ENCODE results near the gene APC.
"Not testable (repeated sequence)": the region's sequence is repeated elsewhere in the genome, so short reads cannot be mapped to it uniquely, and the experiment has no call there.

The APC gene

GRCh38 chr5:112713206-112713605, 24.5 kb upstream of the APC start:
- in situ Hi-C loops (cut with MboI; ENCODE audit: low sequenced_read_pairs), result no loop called here

DNA sequence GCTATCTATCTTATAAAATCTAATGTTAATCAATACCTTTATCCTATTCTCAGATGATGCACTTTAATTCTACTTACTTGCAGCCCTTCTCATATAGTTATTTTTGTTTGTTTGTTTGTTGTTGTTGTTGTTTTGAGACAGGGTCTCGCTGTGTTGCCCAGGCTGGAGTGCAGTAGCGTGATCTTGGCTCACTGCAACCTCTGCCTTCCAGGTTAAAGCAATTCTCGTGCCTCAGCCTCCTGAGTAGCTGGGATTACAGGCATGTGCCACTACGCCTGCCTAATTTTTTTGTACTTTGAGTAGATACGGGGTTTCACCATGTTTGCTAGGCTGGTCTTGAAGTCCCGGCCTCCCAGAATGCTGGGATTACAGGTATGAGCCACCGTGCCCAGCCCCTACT, 20.8 kb upstream of the APC start:
- in situ Hi-C loops (cut with MboI; ENCODE audit: low sequenced_read_pairs), result not testable (repeated sequence)

- in situ Hi-C loops (cut with MboI; ENCODE audit: low sequenced_read_pairs), result no loop called here
Observed at GRCh38 chr5:112717506-112718082, 20.1 kb upstream of the APC start.

DNA sequence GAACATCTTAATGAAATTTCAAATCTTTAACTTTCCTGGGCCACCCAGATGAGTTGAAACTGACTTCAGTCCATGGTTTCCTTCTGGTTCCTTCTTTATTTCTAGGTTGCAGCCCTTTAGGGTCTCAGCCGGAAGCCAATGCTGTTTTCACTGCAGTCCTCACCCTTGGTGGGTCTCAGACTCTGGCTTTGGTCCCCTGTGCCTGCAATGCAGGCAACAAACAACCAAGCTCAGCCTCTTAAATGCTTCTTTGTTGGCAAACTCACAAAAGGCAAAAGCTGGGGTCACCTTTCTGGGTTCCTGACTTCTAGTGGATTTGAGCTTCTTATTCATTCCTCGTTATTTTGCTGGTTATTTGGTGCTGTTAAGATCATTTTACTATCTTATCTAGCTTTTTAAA, 19.3 kb upstream of the APC start:
- in situ Hi-C loops (cut with MboI; ENCODE audit: low sequenced_read_pairs), result no loop called here

- in situ Hi-C loops (cut with MboI; ENCODE audit: low sequenced_read_pairs), result no loop called here
Observed at GRCh38 chr5:112720576-112720975, 17.1 kb upstream of the APC start.

DNA sequence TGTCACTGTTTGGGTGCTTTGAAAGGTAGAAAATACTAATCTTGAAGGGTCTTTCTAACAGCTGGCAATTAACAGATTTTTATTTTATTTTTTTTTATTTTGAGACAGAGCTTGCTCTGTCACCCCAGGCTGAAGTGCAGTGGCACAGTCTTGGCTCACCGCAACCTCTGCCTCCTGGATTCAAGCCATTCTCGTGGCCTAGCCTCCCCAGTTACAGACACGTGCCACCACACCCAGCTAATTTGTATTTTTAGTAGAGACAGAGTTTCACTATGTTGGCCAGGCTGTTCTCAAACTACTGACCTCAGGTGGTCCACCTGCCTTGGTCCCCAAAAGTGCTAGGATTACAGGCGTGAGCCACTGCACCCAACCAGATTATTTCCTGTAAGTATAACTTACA, 12.8 kb upstream of the APC start:
- in situ Hi-C loops (cut with MboI; ENCODE audit: low sequenced_read_pairs), result no loop called here

DNA sequence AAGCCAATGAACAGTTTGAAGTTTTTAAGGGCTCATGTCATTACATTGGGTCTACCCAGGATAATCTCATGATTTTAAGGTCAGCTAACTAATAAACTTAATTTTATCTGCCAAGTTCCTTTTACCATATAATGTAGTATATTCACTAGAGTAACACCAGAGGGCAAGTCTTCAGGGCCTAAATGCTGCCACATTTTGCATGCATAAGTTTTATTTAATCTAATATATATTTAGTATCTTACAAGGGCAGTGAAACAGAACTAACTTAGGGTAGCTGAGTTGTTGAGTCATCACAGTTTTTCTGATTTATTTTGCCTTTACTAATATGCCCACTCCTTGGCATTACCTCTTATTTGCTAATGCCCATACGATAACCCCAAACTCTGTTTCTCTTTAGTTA, 8.1 kb upstream of the APC start:
- in situ Hi-C loops (cut with MboI; ENCODE audit: low sequenced_read_pairs), result no loop called here

GRCh38 chr5:112732131-112732530, 5.6 kb upstream of the APC start:
- in situ Hi-C loops (cut with MboI; ENCODE audit: low sequenced_read_pairs), result no loop called here

- in situ Hi-C loops (cut with MboI; ENCODE audit: low sequenced_read_pairs), result no loop called here
Observed at GRCh38 chr5:112733586-112733985, 4.1 kb upstream of the APC start.

GRCh38 chr5:112734597-112734996, 3.1 kb upstream of the APC start:
- in situ Hi-C loops (cut with MboI; ENCODE audit: low sequenced_read_pairs), result no loop called here

- in situ Hi-C loops (cut with MboI; ENCODE audit: low sequenced_read_pairs), result no loop called here
Observed at GRCh38 chr5:112735702-112736101, 2.0 kb upstream of the APC start.

DNA sequence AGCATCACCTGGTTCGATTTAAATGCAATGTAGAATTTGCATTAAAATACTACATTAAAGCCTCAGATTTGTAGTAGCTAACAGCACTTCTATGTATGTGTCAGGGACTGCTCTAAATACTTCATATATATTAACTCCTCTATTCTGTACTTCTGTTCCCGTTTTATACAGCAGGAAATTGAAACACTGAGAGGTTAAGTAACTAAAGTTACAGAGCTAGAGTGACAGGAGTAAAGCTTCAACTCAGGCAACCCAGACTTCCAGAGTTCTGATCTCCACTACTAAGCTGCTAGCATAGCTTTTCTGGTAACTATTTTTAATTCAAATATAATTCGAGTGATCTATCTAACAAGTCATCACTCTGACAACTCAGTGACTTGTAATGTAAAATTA, 619 bp upstream of the APC start:
- in situ Hi-C loops (cut with MboI; ENCODE audit: low sequenced_read_pairs), result no loop called here

DNA sequence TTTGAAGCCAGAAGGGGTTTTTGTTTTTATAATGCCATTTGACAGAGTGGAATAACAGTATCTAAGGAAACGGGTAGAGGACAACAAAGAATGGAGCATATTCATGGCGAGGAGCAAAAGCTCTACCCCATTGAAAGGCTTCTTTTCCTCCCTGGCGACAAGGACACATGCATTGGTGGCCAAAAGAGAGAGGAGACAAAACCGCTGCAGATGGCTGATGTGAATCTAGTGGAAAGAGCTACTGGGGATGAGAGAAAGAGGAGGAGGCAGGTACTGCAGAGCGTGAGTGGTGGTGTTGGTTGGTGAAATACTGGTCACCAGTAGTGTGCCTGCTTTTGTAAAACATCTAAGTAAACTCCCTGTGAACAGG, 491 bp downstream of the APC start:
- in situ Hi-C loops (cut with MboI; ENCODE audit: low sequenced_read_pairs), result no loop called here

DNA sequence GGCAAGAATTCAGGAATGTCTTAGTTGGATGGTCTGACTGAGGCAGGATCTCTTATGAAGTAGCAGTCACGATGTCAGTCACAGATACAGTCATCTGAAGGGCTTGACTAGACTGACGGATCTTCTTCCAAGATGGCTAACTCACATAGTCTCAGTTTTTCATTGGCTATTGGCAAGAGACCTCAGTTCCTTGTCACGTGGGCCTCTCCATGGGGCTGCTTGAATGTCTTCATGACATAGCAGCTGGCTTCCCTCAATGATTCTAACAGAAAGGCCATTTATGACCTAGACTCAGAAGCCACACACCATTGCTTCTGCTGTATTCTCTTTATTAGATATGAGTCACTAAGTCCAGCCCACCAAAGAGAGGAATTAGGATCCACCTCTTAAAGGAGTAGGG, 4.7 kb downstream of the APC start:
- in situ Hi-C loops (cut with MboI; ENCODE audit: low sequenced_read_pairs), result no loop called here

DNA sequence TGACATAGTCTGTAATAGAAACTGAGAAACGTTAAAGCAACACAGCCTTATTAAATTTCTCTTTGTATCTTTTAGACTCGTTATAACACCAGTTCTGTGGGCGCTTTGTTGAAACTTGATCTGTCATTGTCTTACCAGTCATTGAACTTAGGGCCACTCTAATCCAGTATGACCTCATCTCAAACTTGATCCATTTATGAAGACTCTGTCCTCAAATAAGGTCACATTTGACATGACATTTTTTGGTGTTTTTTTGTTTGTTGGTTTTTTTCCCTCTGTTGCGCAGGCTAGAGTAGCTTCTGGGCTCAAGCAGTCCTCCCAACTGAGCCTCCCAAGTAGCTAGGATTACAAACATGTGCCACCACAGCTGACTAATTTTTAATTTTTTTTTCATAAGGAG, 5.9 kb downstream of the APC start:
- in situ Hi-C loops (cut with MboI; ENCODE audit: low sequenced_read_pairs), result no loop called here

DNA sequence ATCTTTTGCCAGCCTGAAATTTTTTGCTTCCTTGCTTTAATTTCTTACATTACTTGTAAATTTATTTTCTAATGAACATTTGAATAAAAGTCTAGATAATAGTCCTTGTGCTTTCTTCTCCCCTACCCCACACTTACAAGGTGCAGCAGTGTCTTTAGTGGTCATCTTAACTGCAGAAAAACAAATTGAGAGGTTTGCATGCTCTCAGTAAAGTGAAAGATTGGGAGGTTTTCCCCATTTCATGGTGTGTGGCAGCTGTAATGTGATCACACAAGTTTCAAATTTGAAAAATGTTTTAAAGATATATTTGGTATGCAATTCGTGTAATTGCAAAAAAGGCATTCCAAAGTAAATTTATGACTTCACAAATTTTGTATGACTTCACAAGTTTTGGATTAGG, 14.7 kb downstream of the APC start:
- in situ Hi-C loops (cut with MboI; ENCODE audit: low sequenced_read_pairs), result no loop called here

- in situ Hi-C loops (cut with MboI; ENCODE audit: low sequenced_read_pairs), result no loop called here
Observed at GRCh38 chr5:112755703-112756102, 18.0 kb downstream of the APC start.

DNA sequence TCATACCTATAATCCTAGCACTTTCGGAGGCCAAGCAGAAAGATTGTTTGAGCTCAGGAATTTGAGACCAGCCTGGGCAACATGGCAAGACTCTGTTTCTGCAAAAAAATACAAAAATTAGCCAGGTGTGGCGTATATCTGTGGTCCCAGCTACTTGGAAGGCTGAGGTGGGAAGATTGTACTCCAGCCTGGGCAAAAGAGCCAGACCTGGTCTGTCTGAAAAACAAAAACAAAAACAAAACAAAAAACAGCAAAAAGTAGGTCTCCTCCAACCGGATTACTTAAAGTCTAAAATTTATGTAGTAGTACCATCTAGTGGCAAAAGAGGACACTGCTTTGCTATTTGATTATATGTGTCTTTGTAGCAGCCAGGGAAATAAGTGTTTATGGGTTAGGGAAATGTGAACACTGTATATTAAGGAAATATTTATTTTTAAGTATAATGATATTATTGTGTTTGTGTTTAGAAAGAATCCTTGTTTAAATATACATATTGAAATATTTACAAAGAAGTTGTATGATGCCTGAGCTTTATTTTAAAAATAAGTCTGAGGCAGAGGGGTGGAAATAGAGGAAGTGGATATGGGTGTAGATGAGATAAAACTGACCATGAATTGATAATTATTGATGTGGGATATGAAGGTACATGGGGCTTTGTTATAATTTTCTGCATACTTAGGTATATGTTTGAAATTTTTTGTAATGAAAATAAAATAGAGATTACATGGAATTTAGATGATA, 20.0 kb downstream of the APC start:
- in situ Hi-C loops (cut with MboI; ENCODE audit: low sequenced_read_pairs), result no loop called here

GRCh38 chr5:112758676-112759075, 21.0 kb downstream of the APC start:
- in situ Hi-C loops (cut with MboI; ENCODE audit: low sequenced_read_pairs), result no loop called here

GRCh38 chr5:112762113-112762810, 24.6 kb downstream of the APC start:
- in situ Hi-C loops (cut with MboI; ENCODE audit: low sequenced_read_pairs), result no loop called here

- in situ Hi-C loops (cut with MboI; ENCODE audit: low sequenced_read_pairs), result no loop called here
Observed at GRCh38 chr5:112763165-112763564, 25.5 kb downstream of the APC start.

GRCh38 chr5:112772124-112772523, 34.4 kb downstream of the APC start:
- in situ Hi-C loops (cut with MboI; ENCODE audit: low sequenced_read_pairs), result no loop called here
